HCT116 (cell line): ENCODE measurements around the gene PLA2G2E. TPM values are rescaled to one million over a fixed set of nuclear protein-coding genes. Genes with fewer than 3 reads are reported as not detected.

Experiments used
- ATAC-seq: fragments of 200-7000 bp; cut with Tn5 transposase; 2 replicates; pipeline ENCODE4 v1.9.1; 2020; ENCODE audit warnings: mild to moderate bottlenecking, moderate library complexity
- BruUV-seq: library from RNA; stranded (reverse); fragments of 400-500 nt; replicated peaks from 2 replicates; lab custom pipeline; 2021; lab: Mats Ljungman, UMichigan
- CTCF ChIA-PET: fragments of 300-600 bp; sonication (Branson Sonifier 250); formaldehyde crosslinking; loops from one replicate; lab custom pipeline; 2021; ENCODE audit warnings: antibody characterized with exemption; lab: Charles Lee
- POLR2A ChIA-PET: fragments of 300-600, 350-600 bp; sonication (Branson Sonifier 250); formaldehyde crosslinking; loops from one replicate; lab custom pipeline; 2021; ENCODE audit warnings: antibody characterized with exemption; lab: Charles Lee
- RAD21 ChIA-PET, 2 experiments: fragments of 300-600 bp; sonication (Branson Sonifier 250); formaldehyde crosslinking; loops; one replicate each; lab custom pipeline; 2023; ENCODE audit warnings: low total read pairs in 2 of 2; ENCODE audit not compliant: uncharacterized antibody in 2 of 2, unreplicated experiment in 2 of 2, low non-redundant PET in 1 of 2; lab: Charles Lee
- DNase-seq: peaks from one replicate; pipeline ENCODE4 v3.0.0-alpha.2; 2010; ENCODE audit warnings: low read depth, low spot score
- H2AFZ ChIP-seq: fragments of 200-600 bp; shearing (Covaris generic), sonication (generic); 2 replicates; pipeline ENCODE4 v1.6.1; 2017; ENCODE audit warnings: low read depth, mixed run types, mixed read lengths, antibody characterized with exemption, low read length; ENCODE audit not compliant: poor library complexity, severe bottlenecking
- H3K27ac ChIP-seq: 2 replicates; pipeline ENCODE4 v1.5.1; 2012; ENCODE audit warnings: low read depth, low read length
- H3K27me3 ChIP-seq: fragments of 200-600 bp; sonication (generic); 2 replicates; pipeline ENCODE4 v1.6.1; 2016; ENCODE audit warnings: mixed run types, low read length, mixed read lengths; ENCODE audit not compliant: insufficient read depth
- H3K36me3 ChIP-seq, 2 experiments: fragments of 200-500 bp in 1 of 2; fragments of 200-600 bp in 1 of 2; sonication (Bioruptor generic) in 1 of 2; sonication (generic) in 1 of 2; 2 replicates each; pipeline versions ENCODE4 v1.5.1 to v1.6.1; 2014 to 2016; ENCODE audit warnings: low read length in 2 of 2, inconsistent platforms in 1 of 2, mixed read lengths in 1 of 2, mixed run types in 1 of 2; ENCODE audit not compliant: insufficient read depth in 2 of 2, control insufficient read depth in 1 of 2
- H3K4me1 ChIP-seq, 2 experiments: fragments of 200-600 bp in 1 of 2; sonication (generic) in 1 of 2; 2 replicates each; pipeline versions ENCODE4 v1.5.1 to v1.6.1; 2012 to 2017; ENCODE audit warnings: low read length in 2 of 2, inconsistent platforms in 1 of 2, mild to moderate bottlenecking in 1 of 2, mixed read lengths in 1 of 2, mixed run types in 1 of 2, moderate library complexity in 1 of 2; ENCODE audit not compliant: insufficient read depth in 2 of 2, control insufficient read depth in 1 of 2
- H3K4me2 ChIP-seq: fragments of 200-600 bp; sonication (generic); 2 replicates; pipeline ENCODE4 v1.6.1; 2017; ENCODE audit warnings: mixed run types, low read length, mixed read lengths
- H3K4me3 ChIP-seq, 2 experiments: fragments of 200-600 bp in 1 of 2; sonication (generic) in 1 of 2; replicated peaks in 1 of 2; 2 replicates each; pipeline ENCODE4 v1.5.1; 2011 to 2016; ENCODE audit warnings: low read length in 2 of 2, control low read depth in 1 of 2, low read depth in 1 of 2, mild to moderate bottlenecking in 1 of 2, mixed read lengths in 1 of 2, mixed run types in 1 of 2
- H3K79me2 ChIP-seq: fragments of 200-600 bp; sonication (generic); 2 replicates; pipeline ENCODE4 v1.6.1; 2017; ENCODE audit warnings: mild to moderate bottlenecking, mixed run types, low read length, moderate library complexity, mixed read lengths; ENCODE audit not compliant: insufficient read depth
- H3K9ac ChIP-seq: fragments of 200-600 bp; sonication (generic); 2 replicates; pipeline ENCODE4 v1.6.1; 2016; ENCODE audit warnings: low read length, mixed read lengths
- H3K9me2 ChIP-seq: fragments of 200-600 bp; sonication (generic), shearing (Covaris generic); 2 replicates; pipeline ENCODE4 v1.6.1; 2017; ENCODE audit warnings: mixed run types, mild to moderate bottlenecking, moderate library complexity; ENCODE audit not compliant: insufficient read depth
- H3K9me3 ChIP-seq, 2 experiments: fragments of 200-500 bp in 1 of 2; fragments of 200-600 bp in 1 of 2; sonication (Bioruptor generic) in 1 of 2; sonication (generic) in 1 of 2; 2 replicates each; pipeline ENCODE4 v1.6.1; 2014 to 2017; ENCODE audit warnings: low read length in 2 of 2, mixed read lengths in 2 of 2, inconsistent platforms in 1 of 2, low read depth in 1 of 2, mild to moderate bottlenecking in 1 of 2, mixed run types in 1 of 2, moderate library complexity in 1 of 2; ENCODE audit not compliant: control insufficient read depth in 1 of 2, insufficient read depth in 1 of 2
- H4K20me1 ChIP-seq: fragments of 200-600 bp; sonication (generic), shearing (Covaris generic); 2 replicates; pipeline ENCODE4 v1.6.1; 2017; ENCODE audit warnings: mixed run types, mild to moderate bottlenecking, moderate library complexity; ENCODE audit not compliant: insufficient read depth
- CEBPB ChIP-seq: IDR thresholded peaks from 2 replicates; pipeline ENCODE4 v1.6.1; 2012; ENCODE audit warnings: low read depth
- ELF1 ChIP-seq: IDR thresholded peaks from 2 replicates; pipeline ENCODE4 v1.6.1; 2012; ENCODE audit warnings: low read depth, borderline replicate concordance
- EZH2phosphoT487 ChIP-seq: fragments of 200-600 bp; IDR thresholded peaks from 2 replicates; pipeline ENCODE4 v1.6.1; 2018; ENCODE audit warnings: antibody characterized with exemption, borderline replicate concordance
- POLR2AphosphoS5 ChIP-seq: IDR thresholded peaks from 2 replicates; pipeline ENCODE4 v1.6.1; 2011; ENCODE audit warnings: mild to moderate bottlenecking, low read depth, low read length, moderate library complexity
- SIN3A ChIP-seq: IDR thresholded peaks from 2 replicates; pipeline ENCODE4 v1.6.1; 2012; ENCODE audit warnings: low read depth
- SRF ChIP-seq: IDR thresholded peaks from 2 replicates; pipeline ENCODE4 v1.6.1; 2012; ENCODE audit warnings: low read depth
- TCF7L2 ChIP-seq: IDR thresholded peaks from 2 replicates; pipeline ENCODE4 v1.7.0; 2011; ENCODE audit warnings: borderline replicate concordance, inconsistent platforms; ENCODE audit not compliant: insufficient read depth, insufficient read length; ENCODE audit errors: extremely low read depth
- ZNF274 ChIP-seq: fragments of 200-500 bp; sonication (Bioruptor generic); IDR thresholded peaks from 2 replicates; pipeline ENCODE4 v1.6.1; 2014; ENCODE audit warnings: mild to moderate bottlenecking, low read depth, low read length, inconsistent platforms
- intact Hi-C: fragments of 100-400 bp; cut with micrococcal nuclease; formaldehyde crosslinking; loops from 2 replicates; pipeline ENCODE4 v1.10.0; 2022
- total RNA-seq: library from RNA; stranded (reverse); gene quantifications from one replicate; pipeline ENCODE4 v1.2.1, GENCODE V29; 2021; ENCODE audit not compliant: unreplicated experiment
- TF ChIP-seq, protein P1 (sequence below): IDR thresholded peaks from 2 replicates; pipeline ENCODE4 v1.6.1; 2012; ENCODE audit warnings: low read depth
- TF ChIP-seq, protein P2 (sequence below): IDR thresholded peaks from 2 replicates; pipeline ENCODE4 v1.6.1; 2012

Gene PLA2G2E
- total RNA-seq, 1 experiment from 2014 or later = not detected

DNA sequence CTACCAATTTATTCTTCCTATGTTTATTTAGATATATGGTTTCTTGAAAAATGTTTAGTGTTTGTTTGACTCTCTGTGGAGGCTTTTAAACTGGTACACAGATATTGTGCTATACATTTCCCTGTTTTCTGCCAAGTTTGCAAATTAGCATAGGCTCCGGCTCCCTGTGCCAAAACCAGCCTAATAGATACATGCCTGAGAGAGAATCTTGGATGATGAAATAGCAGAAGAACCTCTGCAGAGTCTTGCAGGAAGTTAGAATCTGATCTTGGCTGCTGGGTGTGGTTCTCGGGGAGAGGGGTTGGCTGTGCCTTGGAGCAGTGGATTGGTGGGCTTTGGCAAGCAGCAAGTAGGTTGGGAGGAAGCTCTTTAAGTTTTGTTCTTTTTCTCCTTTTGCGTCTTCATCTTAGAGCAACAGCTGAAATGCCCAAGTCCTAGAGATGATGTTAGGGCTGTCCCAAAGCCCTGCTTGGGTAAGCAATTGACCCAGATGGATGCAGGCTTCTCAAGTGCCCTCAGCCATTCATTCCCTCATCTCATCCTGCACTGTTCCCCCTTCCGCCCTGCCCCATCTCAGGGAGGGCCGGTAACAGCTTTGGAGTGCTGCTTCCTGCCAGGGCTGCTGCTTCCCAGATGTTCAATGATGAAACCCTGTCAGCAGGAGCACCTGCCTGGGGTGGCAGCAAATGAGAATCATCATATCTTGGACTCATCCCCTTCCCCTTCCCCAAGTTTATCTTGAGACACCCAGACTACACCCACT, 46.7 kb upstream of the PLA2G2E start:
- H4K20me1 ChIP-seq = no peaks in the 10 kb centered on the region
- H3K9me3 ChIP-seq = no peaks in the 10 kb centered on the region
- H3K36me3 ChIP-seq = no peaks in the 10 kb centered on the region
- no peak overlapping the region for H3K4me3 ChIP-seq
- 0 out of 4 replicates have a peak, but pooled peaks cover 0 to 3% of the 10 kb centered on the region in 2 experiments for H3K4me1 ChIP-seq
- CTCF ChIA-PET = no interaction called here
- RAD21 ChIA-PET = no interaction called here
- no peak overlapping the region for H3K27ac ChIP-seq
- no peak overlapping the region for H3K4me2 ChIP-seq
- H3K27me3 ChIP-seq = 0 out of 2 replicates have a peak, but pooled peaks cover 4% of the 10 kb centered on the region
- no peaks in the 10 kb centered on the region for H3K79me2 ChIP-seq
- POLR2A ChIA-PET = no interaction called here
- DNase-seq = no peak
- ATAC-seq = no peak
- no peak for TF ChIP-seq SRF
- TF ChIP-seq SIN3A = no peak
- TF ChIP-seq, protein P1, sequence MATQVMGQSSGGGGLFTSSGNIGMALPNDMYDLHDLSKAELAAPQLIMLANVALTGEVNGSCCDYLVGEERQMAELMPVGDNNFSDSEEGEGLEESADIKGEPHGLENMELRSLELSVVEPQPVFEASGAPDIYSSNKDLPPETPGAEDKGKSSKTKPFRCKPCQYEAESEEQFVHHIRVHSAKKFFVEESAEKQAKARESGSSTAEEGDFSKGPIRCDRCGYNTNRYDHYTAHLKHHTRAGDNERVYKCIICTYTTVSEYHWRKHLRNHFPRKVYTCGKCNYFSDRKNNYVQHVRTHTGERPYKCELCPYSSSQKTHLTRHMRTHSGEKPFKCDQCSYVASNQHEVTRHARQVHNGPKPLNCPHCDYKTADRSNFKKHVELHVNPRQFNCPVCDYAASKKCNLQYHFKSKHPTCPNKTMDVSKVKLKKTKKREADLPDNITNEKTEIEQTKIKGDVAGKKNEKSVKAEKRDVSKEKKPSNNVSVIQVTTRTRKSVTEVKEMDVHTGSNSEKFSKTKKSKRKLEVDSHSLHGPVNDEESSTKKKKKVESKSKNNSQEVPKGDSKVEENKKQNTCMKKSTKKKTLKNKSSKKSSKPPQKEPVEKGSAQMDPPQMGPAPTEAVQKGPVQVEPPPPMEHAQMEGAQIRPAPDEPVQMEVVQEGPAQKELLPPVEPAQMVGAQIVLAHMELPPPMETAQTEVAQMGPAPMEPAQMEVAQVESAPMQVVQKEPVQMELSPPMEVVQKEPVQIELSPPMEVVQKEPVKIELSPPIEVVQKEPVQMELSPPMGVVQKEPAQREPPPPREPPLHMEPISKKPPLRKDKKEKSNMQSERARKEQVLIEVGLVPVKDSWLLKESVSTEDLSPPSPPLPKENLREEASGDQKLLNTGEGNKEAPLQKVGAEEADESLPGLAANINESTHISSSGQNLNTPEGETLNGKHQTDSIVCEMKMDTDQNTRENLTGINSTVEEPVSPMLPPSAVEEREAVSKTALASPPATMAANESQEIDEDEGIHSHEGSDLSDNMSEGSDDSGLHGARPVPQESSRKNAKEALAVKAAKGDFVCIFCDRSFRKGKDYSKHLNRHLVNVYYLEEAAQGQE = no peak
- no peak for TF ChIP-seq TCF7L2
- TF ChIP-seq ELF1 = no peak
- TF ChIP-seq, protein P2, sequence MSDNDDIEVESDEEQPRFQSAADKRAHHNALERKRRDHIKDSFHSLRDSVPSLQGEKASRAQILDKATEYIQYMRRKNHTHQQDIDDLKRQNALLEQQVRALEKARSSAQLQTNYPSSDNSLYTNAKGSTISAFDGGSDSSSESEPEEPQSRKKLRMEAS = no peak
- TF ChIP-seq ZNF274 = no peak
- no peak for TF ChIP-seq POLR2AphosphoS5
- no peak for TF ChIP-seq CEBPB
- TF ChIP-seq EZH2phosphoT487 = no peak
- H3K9me2 ChIP-seq = no peaks in the 10 kb centered on the region
- no TSS peak for BruUV-seq
- no peak overlapping the region for H2AFZ ChIP-seq
- no peak overlapping the region for H3K9ac ChIP-seq
- intact Hi-C loops = no loop called here
